Measurements from ENCODE around the gene TMEM18. TPM values are rescaled to one million over a fixed set of nuclear protein-coding genes. Genes with fewer than 3 reads are reported as not detected.

Gene TMEM18
- total and polyA plus RNA-seq, 2 experiments from 2014 or later = 15.0 to 41.9 TPM

- no peaks in the 10 kb centered on the region for H3K9me2 ChIP-seq (ENCODE audit: insufficient read depth)
- Mint-ChIP-seq H3K27ac (no peak overlapping the region), H3K36me3 (ENCODE audit: low read depth) (no peaks in the 10 kb centered on the region), H3K27me3 (ENCODE audit: insufficient read depth, low read depth, poor library complexity) (peaks cover 13% of the 10 kb centered on the region), H3K4me1 (peaks cover 27% of the 10 kb centered on the region), H3K4me3 (no peak overlapping the region), H3K9me3 (no peaks in the 10 kb centered on the region; the same call in 2 of the 3 replicates)
- TF ChIP-seq JUNB (IDR thresholded peaks at IDR 0.05; ENCODE audit: unreplicated experiment) (no peak), STAT1 (IDR thresholded peaks at IDR 0.05; ENCODE audit: unreplicated experiment) (no peak), CREB1 (CRISPR knock-in tag; IDR thresholded peaks at IDR 0.05; ENCODE audit: low read depth) (no peak), ZNF331 (CRISPR knock-in tag; IDR thresholded peaks at IDR 0.05; ENCODE audit: low read depth) (no peak), ZNF114 (CRISPR knock-in tag; IDR thresholded peaks at IDR 0.05) (no peak), CTCF (conservative IDR thresholded peaks at IDR 0.05; ENCODE audit: low read depth in 2 of 2) (no peak), NANOG (IDR thresholded peaks at IDR 0.05; ENCODE audit: borderline replicate concordance) (no peak), EZH2phosphoT487 (IDR thresholded peaks at IDR 0.05; ENCODE audit: unreplicated experiment) (no peak)
- TF ChIP-seq, protein P1, sequence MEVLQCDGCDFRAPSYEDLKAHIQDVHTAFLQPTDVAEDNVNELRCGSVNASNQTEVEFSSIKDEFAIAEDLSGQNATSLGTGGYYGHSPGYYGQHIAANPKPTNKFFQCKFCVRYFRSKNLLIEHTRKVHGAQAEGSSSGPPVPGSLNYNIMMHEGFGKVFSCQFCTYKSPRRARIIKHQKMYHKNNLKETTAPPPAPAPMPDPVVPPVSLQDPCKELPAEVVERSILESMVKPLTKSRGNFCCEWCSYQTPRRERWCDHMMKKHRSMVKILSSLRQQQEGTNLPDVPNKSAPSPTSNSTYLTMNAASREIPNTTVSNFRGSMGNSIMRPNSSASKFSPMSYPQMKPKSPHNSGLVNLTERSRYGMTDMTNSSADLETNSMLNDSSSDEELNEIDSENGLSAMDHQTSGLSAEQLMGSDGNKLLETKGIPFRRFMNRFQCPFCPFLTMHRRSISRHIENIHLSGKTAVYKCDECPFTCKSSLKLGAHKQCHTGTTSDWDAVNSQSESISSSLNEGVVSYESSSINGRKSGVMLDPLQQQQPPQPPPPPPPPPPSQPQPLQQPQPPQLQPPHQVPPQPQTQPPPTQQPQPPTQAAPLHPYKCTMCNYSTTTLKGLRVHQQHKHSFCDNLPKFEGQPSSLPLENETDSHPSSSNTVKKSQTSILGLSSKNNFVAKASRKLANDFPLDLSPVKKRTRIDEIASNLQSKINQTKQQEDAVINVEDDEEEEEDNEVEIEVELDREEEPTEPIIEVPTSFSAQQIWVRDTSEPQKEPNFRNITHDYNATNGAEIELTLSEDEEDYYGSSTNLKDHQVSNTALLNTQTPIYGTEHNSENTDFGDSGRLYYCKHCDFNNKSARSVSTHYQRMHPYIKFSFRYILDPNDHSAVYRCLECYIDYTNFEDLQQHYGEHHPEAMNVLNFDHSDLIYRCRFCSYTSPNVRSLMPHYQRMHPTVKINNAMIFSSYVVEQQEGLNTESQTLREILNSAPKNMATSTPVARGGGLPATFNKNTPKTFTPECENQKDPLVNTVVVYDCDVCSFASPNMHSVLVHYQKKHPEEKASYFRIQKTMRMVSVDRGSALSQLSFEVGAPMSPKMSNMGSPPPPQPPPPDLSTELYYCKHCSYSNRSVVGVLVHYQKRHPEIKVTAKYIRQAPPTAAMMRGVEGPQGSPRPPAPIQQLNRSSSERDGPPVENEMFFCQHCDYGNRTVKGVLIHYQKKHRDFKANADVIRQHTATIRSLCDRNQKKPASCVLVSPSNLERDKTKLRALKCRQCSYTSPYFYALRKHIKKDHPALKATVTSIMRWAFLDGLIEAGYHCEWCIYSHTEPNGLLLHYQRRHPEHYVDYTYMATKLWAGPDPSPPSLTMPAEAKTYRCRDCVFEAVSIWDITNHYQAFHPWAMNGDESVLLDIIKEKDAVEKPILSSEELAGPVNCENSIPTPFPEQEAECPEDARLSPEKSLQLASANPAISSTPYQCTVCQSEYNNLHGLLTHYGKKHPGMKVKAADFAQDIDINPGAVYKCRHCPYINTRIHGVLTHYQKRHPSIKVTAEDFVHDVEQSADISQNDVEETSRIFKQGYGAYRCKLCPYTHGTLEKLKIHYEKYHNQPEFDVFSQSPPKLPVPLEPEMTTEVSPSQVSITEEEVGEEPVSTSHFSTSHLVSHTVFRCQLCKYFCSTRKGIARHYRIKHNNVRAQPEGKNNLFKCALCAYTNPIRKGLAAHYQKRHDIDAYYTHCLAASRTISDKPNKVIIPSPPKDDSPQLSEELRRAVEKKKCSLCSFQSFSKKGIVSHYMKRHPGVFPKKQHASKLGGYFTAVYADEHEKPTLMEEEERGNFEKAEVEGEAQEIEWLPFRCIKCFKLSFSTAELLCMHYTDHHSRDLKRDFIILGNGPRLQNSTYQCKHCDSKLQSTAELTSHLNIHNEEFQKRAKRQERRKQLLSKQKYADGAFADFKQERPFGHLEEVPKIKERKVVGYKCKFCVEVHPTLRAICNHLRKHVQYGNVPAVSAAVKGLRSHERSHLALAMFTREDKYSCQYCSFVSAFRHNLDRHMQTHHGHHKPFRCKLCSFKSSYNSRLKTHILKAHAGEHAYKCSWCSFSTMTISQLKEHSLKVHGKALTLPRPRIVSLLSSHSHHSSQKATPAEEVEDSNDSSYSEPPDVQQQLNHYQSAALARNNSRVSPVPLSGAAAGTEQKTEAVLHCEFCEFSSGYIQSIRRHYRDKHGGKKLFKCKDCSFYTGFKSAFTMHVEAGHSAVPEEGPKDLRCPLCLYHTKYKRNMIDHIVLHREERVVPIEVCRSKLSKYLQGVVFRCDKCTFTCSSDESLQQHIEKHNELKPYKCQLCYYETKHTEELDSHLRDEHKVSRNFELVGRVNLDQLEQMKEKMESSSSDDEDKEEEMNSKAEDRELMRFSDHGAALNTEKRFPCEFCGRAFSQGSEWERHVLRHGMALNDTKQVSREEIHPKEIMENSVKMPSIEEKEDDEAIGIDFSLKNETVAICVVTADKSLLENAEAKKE (CRISPR knock-in tag; IDR thresholded peaks at IDR 0.05) = no peak
- TF ChIP-seq, protein P2, sequence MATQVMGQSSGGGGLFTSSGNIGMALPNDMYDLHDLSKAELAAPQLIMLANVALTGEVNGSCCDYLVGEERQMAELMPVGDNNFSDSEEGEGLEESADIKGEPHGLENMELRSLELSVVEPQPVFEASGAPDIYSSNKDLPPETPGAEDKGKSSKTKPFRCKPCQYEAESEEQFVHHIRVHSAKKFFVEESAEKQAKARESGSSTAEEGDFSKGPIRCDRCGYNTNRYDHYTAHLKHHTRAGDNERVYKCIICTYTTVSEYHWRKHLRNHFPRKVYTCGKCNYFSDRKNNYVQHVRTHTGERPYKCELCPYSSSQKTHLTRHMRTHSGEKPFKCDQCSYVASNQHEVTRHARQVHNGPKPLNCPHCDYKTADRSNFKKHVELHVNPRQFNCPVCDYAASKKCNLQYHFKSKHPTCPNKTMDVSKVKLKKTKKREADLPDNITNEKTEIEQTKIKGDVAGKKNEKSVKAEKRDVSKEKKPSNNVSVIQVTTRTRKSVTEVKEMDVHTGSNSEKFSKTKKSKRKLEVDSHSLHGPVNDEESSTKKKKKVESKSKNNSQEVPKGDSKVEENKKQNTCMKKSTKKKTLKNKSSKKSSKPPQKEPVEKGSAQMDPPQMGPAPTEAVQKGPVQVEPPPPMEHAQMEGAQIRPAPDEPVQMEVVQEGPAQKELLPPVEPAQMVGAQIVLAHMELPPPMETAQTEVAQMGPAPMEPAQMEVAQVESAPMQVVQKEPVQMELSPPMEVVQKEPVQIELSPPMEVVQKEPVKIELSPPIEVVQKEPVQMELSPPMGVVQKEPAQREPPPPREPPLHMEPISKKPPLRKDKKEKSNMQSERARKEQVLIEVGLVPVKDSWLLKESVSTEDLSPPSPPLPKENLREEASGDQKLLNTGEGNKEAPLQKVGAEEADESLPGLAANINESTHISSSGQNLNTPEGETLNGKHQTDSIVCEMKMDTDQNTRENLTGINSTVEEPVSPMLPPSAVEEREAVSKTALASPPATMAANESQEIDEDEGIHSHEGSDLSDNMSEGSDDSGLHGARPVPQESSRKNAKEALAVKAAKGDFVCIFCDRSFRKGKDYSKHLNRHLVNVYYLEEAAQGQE (IDR thresholded peaks at IDR 0.05; ENCODE audit: unreplicated experiment) = no peak
- peaks cover 13% of the 10 kb centered on the region for H3K4me1 ChIP-seq (ENCODE audit: insufficient read depth)
- no peaks in the 10 kb centered on the region for H3K36me3 ChIP-seq (ENCODE audit: insufficient read depth)
- H3K27me3 ChIP-seq (ENCODE audit: insufficient read depth) = no peaks in the 10 kb centered on the region
- no peak overlapping the region for H3K27ac ChIP-seq (ENCODE audit: low read depth)
- H3K79me2 ChIP-seq (replicated peaks; ENCODE audit: insufficient read depth) = no peaks in the 10 kb centered on the region
- ATAC-seq (no peak), DNase-seq (ENCODE audit: low spot score) (no peak)
- H3K4me3 ChIP-seq = no peak overlapping the region
- no peak overlapping the region for H2AFZ ChIP-seq
- no peak overlapping the region for H3K4me2 ChIP-seq
- H3F3A ChIP-seq (replicated peaks; ENCODE audit: low read depth) = no peaks in the 10 kb centered on the region
- no peaks in the 10 kb centered on the region for H4K20me1 ChIP-seq (replicated peaks; ENCODE audit: insufficient read depth)
Measured at GRCh38 chr2:719191-719590, 42.0 kb upstream of the TMEM18 start.
